ENCODE data around the gene NR5A2.

NR5A2 gene

DNA sequence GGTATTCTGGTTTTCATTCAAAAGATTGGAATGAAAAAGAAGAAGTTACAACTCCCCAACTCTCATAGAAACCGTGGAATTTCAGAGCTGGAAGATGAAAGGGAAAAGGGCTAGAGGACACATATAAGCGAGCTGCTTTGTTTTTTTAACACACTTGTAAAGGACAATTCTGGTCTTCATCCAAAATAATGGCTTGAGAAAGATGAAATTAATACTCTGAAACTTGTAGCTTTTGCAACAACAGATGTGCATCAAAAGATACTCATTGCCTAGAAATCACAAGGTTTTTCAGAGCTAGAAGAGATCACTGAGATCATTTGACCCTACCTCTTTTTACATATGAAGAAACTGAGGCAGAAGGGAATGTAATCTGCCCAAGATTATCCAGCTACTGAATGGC, 25.6 kb downstream of the NR5A2 start:
- Histone ChIP-seq H3K9me3 (ENCODE audit: low read length) (no peaks in the 10 kb centered on the region), H4K20me1 (ENCODE audit: insufficient read depth, low read length) (no peaks in the 10 kb centered on the region), H3K36me3 (ENCODE audit: insufficient read depth, low read length) (no peaks in the 10 kb centered on the region), H2AFZ (ENCODE audit: low read length) (no peak overlapping the region), H3K9ac (ENCODE audit: low read length) (no peak overlapping the region), H3K4me1 (ENCODE audit: insufficient read depth, low read length, severe bottlenecking) (no peaks in the 10 kb centered on the region), H3K79me2 (ENCODE audit: insufficient read depth, low read length) (no peaks in the 10 kb centered on the region), H3K9me2 (ENCODE audit: low read depth, low read length) (no peaks in the 10 kb centered on the region), H3K27me3 (ENCODE audit: insufficient read depth, low read length) (no peaks in the 10 kb centered on the region), H3K4me3 (ENCODE audit: low read depth, low read length, poor library complexity, severe bottlenecking) (no peak overlapping the region), H3K27ac (ENCODE audit: low read depth, low read length, poor library complexity, severe bottlenecking) (no peak overlapping the region), H3F3A (ENCODE audit: insufficient read depth, low read length) (no peaks in the 10 kb centered on the region), H3K4me2 (ENCODE audit: low read length) (no peak overlapping the region)
- TF ChIP-seq, protein P1, sequence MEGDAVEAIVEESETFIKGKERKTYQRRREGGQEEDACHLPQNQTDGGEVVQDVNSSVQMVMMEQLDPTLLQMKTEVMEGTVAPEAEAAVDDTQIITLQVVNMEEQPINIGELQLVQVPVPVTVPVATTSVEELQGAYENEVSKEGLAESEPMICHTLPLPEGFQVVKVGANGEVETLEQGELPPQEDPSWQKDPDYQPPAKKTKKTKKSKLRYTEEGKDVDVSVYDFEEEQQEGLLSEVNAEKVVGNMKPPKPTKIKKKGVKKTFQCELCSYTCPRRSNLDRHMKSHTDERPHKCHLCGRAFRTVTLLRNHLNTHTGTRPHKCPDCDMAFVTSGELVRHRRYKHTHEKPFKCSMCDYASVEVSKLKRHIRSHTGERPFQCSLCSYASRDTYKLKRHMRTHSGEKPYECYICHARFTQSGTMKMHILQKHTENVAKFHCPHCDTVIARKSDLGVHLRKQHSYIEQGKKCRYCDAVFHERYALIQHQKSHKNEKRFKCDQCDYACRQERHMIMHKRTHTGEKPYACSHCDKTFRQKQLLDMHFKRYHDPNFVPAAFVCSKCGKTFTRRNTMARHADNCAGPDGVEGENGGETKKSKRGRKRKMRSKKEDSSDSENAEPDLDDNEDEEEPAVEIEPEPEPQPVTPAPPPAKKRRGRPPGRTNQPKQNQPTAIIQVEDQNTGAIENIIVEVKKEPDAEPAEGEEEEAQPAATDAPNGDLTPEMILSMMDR (IDR thresholded peaks at IDR 0.05; ENCODE audit: low read length), result no peak
- TF ChIP-seq EZH2 (IDR thresholded peaks at IDR 0.05; ENCODE audit: borderline replicate concordance, low read length), result no peak

DNA sequence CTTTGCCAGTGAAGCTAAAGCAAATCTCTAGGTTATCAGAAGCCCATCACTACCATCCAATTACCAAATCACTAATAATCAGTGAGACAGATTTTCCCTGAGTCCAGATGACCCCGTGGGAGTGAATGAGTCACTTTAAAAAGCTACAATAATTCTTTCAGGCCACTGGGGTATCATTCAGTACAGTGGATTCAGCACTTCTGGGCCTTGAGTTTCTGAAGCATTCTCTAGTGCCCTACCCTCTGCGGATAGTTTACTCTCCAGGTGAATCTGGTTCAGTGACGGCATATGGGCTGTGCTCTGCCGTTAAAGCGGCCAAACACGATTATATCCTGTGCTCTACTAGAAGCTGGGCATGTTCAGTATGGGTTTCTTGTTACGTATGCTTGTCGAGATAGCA, 26.1 kb downstream of the NR5A2 start:
- H3F3A ChIP-seq (ENCODE audit: insufficient read depth, low read length), result no peaks in the 10 kb centered on the region
- H3K4me1 ChIP-seq (ENCODE audit: insufficient read depth, low read length, severe bottlenecking), result no peaks in the 10 kb centered on the region
- no peaks in the 10 kb centered on the region for H3K9me2 ChIP-seq (ENCODE audit: low read depth, low read length)
- H3K4me3 ChIP-seq (ENCODE audit: low read depth, low read length, poor library complexity, severe bottlenecking), result no peak overlapping the region
- no peak overlapping the region for H3K27ac ChIP-seq (ENCODE audit: low read depth, low read length, poor library complexity, severe bottlenecking)
- H3K9me3 ChIP-seq (ENCODE audit: low read length), result no peaks in the 10 kb centered on the region
- no peaks in the 10 kb centered on the region for H4K20me1 ChIP-seq (ENCODE audit: insufficient read depth, low read length)
- no peak overlapping the region for H3K9ac ChIP-seq (ENCODE audit: low read length)
- no peak overlapping the region for H2AFZ ChIP-seq (ENCODE audit: low read length)
- no peaks in the 10 kb centered on the region for H3K27me3 ChIP-seq (ENCODE audit: insufficient read depth, low read length)
- H3K36me3 ChIP-seq (ENCODE audit: insufficient read depth, low read length), result no peaks in the 10 kb centered on the region
- no peaks in the 10 kb centered on the region for H3K79me2 ChIP-seq (ENCODE audit: insufficient read depth, low read length)
- TF ChIP-seq, protein P1 (IDR thresholded peaks at IDR 0.05; ENCODE audit: low read length), result no peak
- no peak for TF ChIP-seq EZH2 (IDR thresholded peaks at IDR 0.05; ENCODE audit: borderline replicate concordance, low read length)
- H3K4me2 ChIP-seq (ENCODE audit: low read length), result no peak overlapping the region

DNA sequence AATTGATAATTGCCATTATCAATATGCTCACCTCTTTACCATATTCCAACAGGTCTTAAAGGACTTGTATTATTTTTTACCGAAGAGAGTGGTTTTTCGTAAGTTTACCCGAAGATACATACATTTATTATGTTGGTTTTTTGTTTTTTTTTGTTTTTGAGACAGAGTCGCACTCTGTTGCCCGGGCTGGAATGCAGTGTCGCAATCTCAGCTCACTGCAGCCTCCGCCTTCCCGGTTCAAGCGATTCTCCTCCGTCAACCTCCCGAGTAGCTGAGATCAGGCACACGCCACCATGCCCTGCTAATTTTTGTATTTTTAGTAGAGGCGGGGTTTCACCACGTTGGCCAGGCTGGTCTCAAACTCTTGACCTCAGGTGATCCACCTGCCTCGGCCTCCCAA, 30.8 kb downstream of the NR5A2 start:
- no peaks in the 10 kb centered on the region for H3F3A ChIP-seq (ENCODE audit: insufficient read depth, low read length)
- H3K4me1 ChIP-seq (ENCODE audit: insufficient read depth, low read length, severe bottlenecking), result no peaks in the 10 kb centered on the region
- no peaks in the 10 kb centered on the region for H4K20me1 ChIP-seq (ENCODE audit: insufficient read depth, low read length)
- no peaks in the 10 kb centered on the region for H3K27me3 ChIP-seq (ENCODE audit: insufficient read depth, low read length)
- H2AFZ ChIP-seq (ENCODE audit: low read length), result no peak overlapping the region
- TF ChIP-seq, protein P1 (IDR thresholded peaks at IDR 0.05; ENCODE audit: low read length), result no peak
- no peak for TF ChIP-seq EZH2 (IDR thresholded peaks at IDR 0.05; ENCODE audit: borderline replicate concordance, low read length)
- H3K79me2 ChIP-seq (ENCODE audit: insufficient read depth, low read length), result no peaks in the 10 kb centered on the region
- no peak overlapping the region for H3K4me2 ChIP-seq (ENCODE audit: low read length)
- no peak overlapping the region for H3K27ac ChIP-seq (ENCODE audit: low read depth, low read length, poor library complexity, severe bottlenecking)
- H3K9me3 ChIP-seq (ENCODE audit: low read length), result no peaks in the 10 kb centered on the region
- H3K4me3 ChIP-seq (ENCODE audit: low read depth, low read length, poor library complexity, severe bottlenecking), result no peak overlapping the region
- H3K36me3 ChIP-seq (ENCODE audit: insufficient read depth, low read length), result no peaks in the 10 kb centered on the region
- no peaks in the 10 kb centered on the region for H3K9me2 ChIP-seq (ENCODE audit: low read depth, low read length)
- no peak overlapping the region for H3K9ac ChIP-seq (ENCODE audit: low read length)

Measured in OCI-LY1 (cell line).